Measurements from ENCODE around the gene EDEM2. TPM values are rescaled to one million over a fixed set of nuclear protein-coding genes. Genes with fewer than 3 reads are reported as not detected.
"Not testable (repeated sequence)": the region's sequence is repeated elsewhere in the genome, so short reads cannot be mapped to it uniquely, and the experiment has no call there.

EDEM2 gene
- polyA plus RNA-seq (2013, experiment 1 of 2; ENCODE audit: insufficient read length): 20.6 TPM
- polyA plus RNA-seq (2013, experiment 2 of 2; ENCODE audit: insufficient read length): 20.3 TPM

- DNase-seq: peak; percentile 95
These were observed at the start of gene EDEM2 for GRCh38 chr20:35146920-35147574. Gene EDEM2, minus strand, starts transcription at chr20:35147336. Its CDS starts 78 bp downstream, at chr20:35147258.

- DNase-seq: no peak
These were observed 49.2 kb upstream of the EDEM2 start for GRCh38 chr20:35196313-35196712.

- not testable (repeated sequence) for DNase-seq
These were observed 46.1 kb upstream of the EDEM2 start for GRCh38 chr20:35193031-35193791.

GRCh38 chr20:35192118-35192872, 45.2 kb upstream of the EDEM2 start:
- DNase-seq: no peak

- no peak for DNase-seq
These were observed 44.4 kb upstream of the EDEM2 start for GRCh38 chr20:35191419-35192117.

GRCh38 chr20:35190556-35190955, 43.4 kb upstream of the EDEM2 start:
- DNase-seq: no peak

- DNase-seq: not testable (repeated sequence)
These were observed 42.1 kb upstream of the EDEM2 start for GRCh38 chr20:35189223-35189622.

- no peak for DNase-seq
These were observed 40.6 kb upstream of the EDEM2 start for GRCh38 chr20:35187584-35188190.

GRCh38 chr20:35186691-35187289, 39.7 kb upstream of the EDEM2 start:
- not testable (repeated sequence) for DNase-seq

- peak; percentile 29 for DNase-seq
These were observed 34.6 kb upstream of the EDEM2 start for GRCh38 chr20:35181731-35182130.

- no peak for DNase-seq
These were observed 33.1 kb upstream of the EDEM2 start for GRCh38 chr20:35180266-35180665.

GRCh38 chr20:35179292-35180212, 32.4 kb upstream of the EDEM2 start:
- no peak for DNase-seq

- no peak for DNase-seq
These were observed 29.0 kb upstream of the EDEM2 start for GRCh38 chr20:35176132-35176531.

GRCh38 chr20:35174458-35175216, 27.5 kb upstream of the EDEM2 start:
- no peak for DNase-seq

GRCh38 chr20:35173576-35174192, 26.5 kb upstream of the EDEM2 start:
- no peak for DNase-seq

- DNase-seq: no peak
These were observed 25.3 kb upstream of the EDEM2 start for GRCh38 chr20:35172434-35172806.

GRCh38 chr20:35171753-35172433, 24.8 kb upstream of the EDEM2 start, which contains the start of gene PROCR:
Gene PROCR, plus strand, starts transcription at chr20:35172072. Its CDS starts 83 bp downstream, at chr20:35172155.
- DNase-seq: peak; percentile 88

- no peak for DNase-seq
These were observed 24.3 kb upstream of the EDEM2 start for GRCh38 chr20:35171438-35171752.
